Measurements from ENCODE around the gene IL17RE. TPM values are rescaled to one million over a fixed set of nuclear protein-coding genes. Genes with fewer than 3 reads are reported as not detected.

The IL17RE gene
- total and polyA plus RNA-seq, 2 of the 13 experiments (the other 11 are each of a cell fraction or from before 2014, with no cell fraction given) = 14.5 to 24.1 TPM

- TF ChIP-seq AFF4 (CRISPR knock-in tag; IDR thresholded peaks at IDR 0.05) = peak; percentile 61; the same call in 1 of the 2 replicates
- TF ChIP-seq HNF4A (CRISPR knock-in tag; IDR thresholded peaks at IDR 0.05) = peak; percentile 27; the same call in 1 of the 2 replicates
- no peak for TF ChIP-seq ZNF557 (CRISPR knock-in tag; IDR thresholded peaks at IDR 0.05)
- TF ChIP-seq ZNF616 (CRISPR knock-in tag; IDR thresholded peaks at IDR 0.05; ENCODE audit: low read depth) = 0 out of 2 replicates have a peak, but pooled peaks have one; percentile 67
- peak; percentile 96 for TF ChIP-seq PHF8 (CRISPR knock-in tag; IDR thresholded peaks at IDR 0.05)
- TF ChIP-seq HMGXB4 (CRISPR knock-in tag; IDR thresholded peaks at IDR 0.05; ENCODE audit: borderline replicate concordance in 1 of 2, low read depth in 1 of 2) = peak; percentile 70 to 95; a peak in 3 of 4 replicates
- TF ChIP-seq RNF2 (conservative IDR thresholded peaks at IDR 0.05; ENCODE audit: low read depth) = no peak
- no peak for TF ChIP-seq CREM (IDR thresholded peaks at IDR 0.05)
- TF ChIP-seq CREM (CRISPR knock-in tag; IDR thresholded peaks at IDR 0.05) = no peak
- TF ChIP-seq ARID5B (CRISPR knock-in tag; IDR thresholded peaks at IDR 0.05) = peak; percentile 64
- TF ChIP-seq ZFP62 (CRISPR knock-in tag; IDR thresholded peaks at IDR 0.05) = no peak
- peak; percentile 85 for TF ChIP-seq ZSCAN31 (CRISPR knock-in tag; IDR thresholded peaks at IDR 0.05; ENCODE audit: low read depth)
- peak; percentile 46; the same call in 1 of the 2 replicates for TF ChIP-seq ZNF12 (CRISPR knock-in tag; IDR thresholded peaks at IDR 0.05)
- TF ChIP-seq ZNF737 (CRISPR knock-in tag; IDR thresholded peaks at IDR 0.05; ENCODE audit: borderline replicate concordance) = no peak
- 0 out of 2 replicates have a peak, but pooled peaks have one; percentile 69 for TF ChIP-seq JUN (CRISPR knock-in tag; IDR thresholded peaks at IDR 0.05)
- TF ChIP-seq FOXJ3 (CRISPR knock-in tag; IDR thresholded peaks at IDR 0.05; ENCODE audit: borderline replicate concordance) = peak; percentile 61; the same call in 1 of the 2 replicates
- TF ChIP-seq DBP (CRISPR knock-in tag; IDR thresholded peaks at IDR 0.05; ENCODE audit: not compliant biosample characterization) = peak; percentile 20
- TF ChIP-seq ZNF569 (CRISPR knock-in tag; IDR thresholded peaks at IDR 0.05; ENCODE audit: borderline replicate concordance) = no peak
- peak; percentile 66; the same call in 1 of the 2 replicates for TF ChIP-seq ZNF234 (CRISPR knock-in tag; conservative IDR thresholded peaks at IDR 0.05)
These were observed 12.2 kb upstream of the IL17RE start, which contains the start of gene JAGN1 (continued) for GRCh38 chr3:9890249-9891071.

All from HepG2 (cell line).